GM10847 (cell line): ENCODE results near the gene NXPH1.

Source experiments
- POLR2A ChIP-seq: IDR thresholded peaks from 2 replicates; pipeline ENCODE4 v1.6.1; 2011; ENCODE audit not compliant: insufficient read length; ENCODE audit errors: extremely low read depth

NXPH1 gene

DNA sequence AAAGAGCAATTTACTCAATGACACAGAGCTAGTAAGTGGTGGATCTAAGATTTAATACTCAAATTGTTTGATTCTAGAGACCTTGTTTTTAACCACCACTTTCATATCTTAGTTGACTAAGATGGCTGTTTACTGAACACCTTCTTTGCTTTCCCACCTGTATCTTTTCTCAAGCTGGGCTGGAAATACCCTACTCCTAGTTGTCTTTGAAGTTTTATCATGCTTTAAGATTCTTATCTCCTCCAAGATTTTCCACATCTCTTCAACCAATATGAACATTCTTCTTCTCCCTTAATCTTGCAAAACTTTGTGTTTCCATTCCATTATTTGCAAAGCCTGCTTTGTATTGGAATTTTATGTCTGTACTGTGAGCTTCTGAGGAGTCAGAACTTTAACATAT, 157.9 kb downstream of the NXPH1 start:
- no peak for TF ChIP-seq POLR2A

DNA sequence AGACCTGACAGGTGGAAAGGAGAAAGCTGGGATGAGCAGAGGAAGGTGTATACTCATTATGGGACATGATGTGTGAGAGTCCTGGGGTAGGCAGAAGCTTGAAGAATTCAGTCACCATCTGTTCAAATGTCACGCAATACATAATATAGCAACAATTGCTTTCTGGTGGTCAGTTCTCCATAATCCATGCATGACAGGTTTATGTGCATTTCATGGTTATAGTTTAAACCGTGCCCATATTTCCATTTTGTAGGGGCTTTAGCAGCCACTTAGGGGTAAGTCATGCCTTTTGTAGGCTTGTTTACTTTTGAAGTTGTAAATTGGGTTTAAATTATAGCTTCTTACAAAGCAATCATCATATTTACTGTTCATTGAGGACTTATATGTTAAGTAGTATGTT, 158.8 kb downstream of the NXPH1 start:
- TF ChIP-seq POLR2A = no peak

- TF ChIP-seq POLR2A = no peak
These were observed 160.7 kb downstream of the NXPH1 start for GRCh38 chr7:8594115-8594514.

DNA sequence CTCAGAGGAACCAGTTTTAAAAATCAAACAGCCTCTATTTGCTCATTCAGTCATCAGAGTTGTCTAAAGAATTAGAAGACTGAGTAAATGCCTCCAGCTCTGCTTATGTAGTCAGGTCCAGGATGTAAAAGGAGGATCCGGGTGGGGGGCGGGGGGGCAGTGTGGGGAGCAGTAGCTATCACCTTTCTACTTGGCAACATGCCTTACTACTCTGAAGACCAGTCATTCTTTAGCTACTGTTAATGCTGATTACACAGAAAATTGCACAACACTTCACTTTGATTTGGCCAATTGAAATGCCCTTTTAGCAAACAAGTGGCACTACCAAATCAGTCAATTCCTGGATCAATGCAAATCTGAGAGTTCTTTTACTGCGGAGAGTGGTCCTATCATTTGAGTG, 164.2 kb downstream of the NXPH1 start:
- no peak for TF ChIP-seq POLR2A

DNA sequence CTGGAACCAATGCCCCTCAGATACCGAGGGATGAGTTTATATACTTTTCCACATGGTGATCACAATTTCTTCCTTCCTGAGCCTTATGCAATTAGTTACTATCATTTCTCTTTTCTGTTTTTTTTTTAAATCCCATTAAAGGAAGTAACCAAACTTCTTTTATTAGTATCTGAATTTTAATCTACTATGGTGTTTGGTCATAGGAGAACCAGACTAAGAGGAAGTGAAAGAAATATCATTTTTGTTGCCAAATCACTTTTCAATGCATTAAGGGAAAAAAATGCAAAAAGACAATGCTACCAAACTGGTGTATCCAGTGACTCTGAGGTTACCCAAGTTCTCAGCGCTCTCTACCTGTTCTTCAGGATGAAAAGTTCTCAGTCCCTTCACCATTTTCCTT, 167.7 kb downstream of the NXPH1 start:
- TF ChIP-seq POLR2A = no peak

- no peak for TF ChIP-seq POLR2A
These were observed 171.8 kb downstream of the NXPH1 start for GRCh38 chr7:8605221-8605620.

DNA sequence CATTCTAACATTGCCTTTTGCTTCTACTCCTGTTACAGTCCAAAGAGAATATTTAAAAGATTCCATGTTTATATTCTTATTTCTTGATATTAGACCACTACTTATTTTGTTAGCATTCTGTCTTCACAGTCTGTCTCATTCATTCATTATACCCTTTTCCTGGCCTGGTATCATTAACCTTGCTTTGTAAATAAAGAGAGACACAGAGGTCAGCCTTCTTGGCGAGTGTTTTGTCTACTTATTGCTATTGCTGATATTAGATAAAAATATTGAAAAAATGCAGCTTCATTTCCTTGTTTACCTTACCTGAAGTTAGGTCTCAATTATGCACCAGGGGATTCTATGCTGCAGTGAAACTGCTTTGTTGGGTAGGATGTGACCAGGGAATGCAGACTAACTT, 179.2 kb downstream of the NXPH1 start:
- TF ChIP-seq POLR2A = no peak

GRCh38 chr7:8613191-8613590, 179.8 kb downstream of the NXPH1 start:
- no peak for TF ChIP-seq POLR2A

GRCh38 chr7:8615019-8615418, 181.6 kb downstream of the NXPH1 start:
- no peak for TF ChIP-seq POLR2A

- no peak for TF ChIP-seq POLR2A
These were observed 185.1 kb downstream of the NXPH1 start for GRCh38 chr7:8618441-8619070.

- no peak for TF ChIP-seq POLR2A
These were observed 186.8 kb downstream of the NXPH1 start for GRCh38 chr7:8620169-8620568.

GRCh38 chr7:8625612-8626011, 192.2 kb downstream of the NXPH1 start:
- no peak for TF ChIP-seq POLR2A

- no peak for TF ChIP-seq POLR2A
These were observed 193.9 kb downstream of the NXPH1 start for GRCh38 chr7:8627325-8627724.

- no peak for TF ChIP-seq POLR2A
These were observed 195.2 kb downstream of the NXPH1 start for GRCh38 chr7:8628656-8629055.

- no peak for TF ChIP-seq POLR2A
These were observed 196.1 kb downstream of the NXPH1 start for GRCh38 chr7:8629504-8629903.

DNA sequence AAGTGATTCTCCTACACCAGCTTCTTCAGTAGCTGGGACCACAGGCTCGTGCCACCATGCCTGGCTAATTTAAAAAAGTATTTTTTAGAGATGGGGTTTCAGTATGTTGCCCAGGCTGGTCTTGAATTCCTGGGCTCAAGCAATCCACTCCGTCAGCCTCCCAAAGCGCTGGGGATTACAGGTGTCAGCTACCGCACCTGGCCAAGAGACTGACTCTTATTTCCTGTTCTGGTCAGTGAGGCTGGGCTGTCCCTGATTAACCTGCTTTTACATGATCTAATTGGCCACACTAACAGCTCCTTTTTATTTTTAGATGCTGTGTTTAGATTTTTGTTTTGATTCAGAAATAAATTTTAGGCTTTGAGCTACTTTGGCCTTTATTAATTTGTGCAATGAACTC, 203.9 kb downstream of the NXPH1 start:
- no peak for TF ChIP-seq POLR2A

- TF ChIP-seq POLR2A = no peak
These were observed 204.7 kb downstream of the NXPH1 start for GRCh38 chr7:8638076-8638475.
